H9 (cell line): ENCODE measurements around the gene SLC4A11. TPM values are rescaled to one million over a fixed set of nuclear protein-coding genes. Genes with fewer than 3 reads are reported as not detected.

Experiments used
- DNase-seq: peaks from one replicate; pipeline ENCODE4 v3.0.0-alpha.2; 2017
- H2AFZ ChIP-seq: one replicate; pipeline ENCODE4 v1.6.1; 2013; ENCODE audit warnings: mild to moderate bottlenecking, low read length, control low read depth, moderate library complexity
- H2AK5ac ChIP-seq: 2 replicates; pipeline ENCODE4 v1.6.1; 2013; ENCODE audit warnings: low read length, control low read depth, mixed read lengths; ENCODE audit not compliant: insufficient read length
- H2BK120ac ChIP-seq: one replicate; pipeline ENCODE4 v1.6.1; 2013; ENCODE audit warnings: low read depth, mild to moderate bottlenecking, low read length, control low read depth, inconsistent platforms; ENCODE audit not compliant: poor library complexity, severe bottlenecking
- H2BK12ac ChIP-seq: 2 replicates; pipeline ENCODE4 v1.6.1; 2013; ENCODE audit warnings: low read length, control low read depth, mixed read lengths, low read depth; ENCODE audit not compliant: insufficient read length
- H2BK15ac ChIP-seq: 2 replicates; pipeline ENCODE4 v1.6.1; 2013; ENCODE audit warnings: low read depth, low read length, control low read depth
- H2BK20ac ChIP-seq: one replicate; pipeline ENCODE4 v1.6.1; 2013; ENCODE audit warnings: low read depth, mild to moderate bottlenecking, low read length, control low read depth, inconsistent platforms; ENCODE audit not compliant: poor library complexity, severe bottlenecking
- H2BK5ac ChIP-seq: 2 replicates; pipeline ENCODE4 v1.6.1; 2013; ENCODE audit warnings: low read length, control low read depth, mixed read lengths; ENCODE audit not compliant: insufficient read length
- H3K14ac ChIP-seq: 2 replicates; pipeline ENCODE4 v1.6.1; 2013; ENCODE audit warnings: low read length, control low read depth; ENCODE audit not compliant: insufficient read depth
- H3K18ac ChIP-seq: 2 replicates; pipeline ENCODE4 v1.6.1; 2013; ENCODE audit warnings: low read depth, mild to moderate bottlenecking, mixed read lengths, low read length, control low read depth; ENCODE audit not compliant: insufficient read length
- H3K23ac ChIP-seq: 2 replicates; pipeline ENCODE4 v1.6.1; 2013; ENCODE audit warnings: low read length, control low read depth, mixed read lengths, low read depth; ENCODE audit not compliant: insufficient read length
- H3K23me2 ChIP-seq: 2 replicates; pipeline ENCODE4 v1.6.1; 2013; ENCODE audit warnings: low read depth, mild to moderate bottlenecking, mixed read lengths, low read length, control low read depth; ENCODE audit not compliant: insufficient read length, poor library complexity, severe bottlenecking
- H3K27ac ChIP-seq: 2 replicates; pipeline ENCODE4 v1.5.1; 2013; ENCODE audit warnings: low read length, control low read depth, mixed read lengths, low read depth; ENCODE audit not compliant: insufficient read length
- H3K27me3 ChIP-seq: 2 replicates; pipeline ENCODE4 v1.6.1; 2013; ENCODE audit warnings: low read length, control low read depth, inconsistent platforms; ENCODE audit not compliant: insufficient read depth
- H3K4ac ChIP-seq: 2 replicates; pipeline ENCODE4 v1.6.1; 2013; ENCODE audit warnings: low read depth, mild to moderate bottlenecking, control low read depth, inconsistent platforms, low read length, moderate library complexity
- H3K4me1 ChIP-seq: 2 replicates; pipeline ENCODE4 v1.6.1; 2013; ENCODE audit warnings: low read length, control low read depth, inconsistent platforms; ENCODE audit not compliant: insufficient read depth
- H3K4me2 ChIP-seq: 2 replicates; pipeline ENCODE4 v1.6.1; 2013; ENCODE audit warnings: low read length, control low read depth, mixed read lengths; ENCODE audit not compliant: insufficient read length, insufficient read depth
- H3K56ac ChIP-seq: 2 replicates; pipeline ENCODE4 v1.6.1; 2013; ENCODE audit warnings: low read depth, mild to moderate bottlenecking, mixed read lengths, low read length, control low read depth; ENCODE audit not compliant: insufficient read length
- H3K79me1 ChIP-seq: 2 replicates; pipeline ENCODE4 v1.6.1; 2013; ENCODE audit warnings: low read depth, mild to moderate bottlenecking, moderate library complexity, low read length, control low read depth, inconsistent platforms; ENCODE audit not compliant: insufficient read depth, poor library complexity, severe bottlenecking
- H3K79me2 ChIP-seq: 2 replicates; pipeline ENCODE4 v1.6.1; 2013; ENCODE audit warnings: low read length, control low read depth, inconsistent platforms; ENCODE audit not compliant: insufficient read depth
- H3K9ac ChIP-seq: 2 replicates; pipeline ENCODE4 v1.6.1; 2013; ENCODE audit warnings: low read length, control low read depth, mixed read lengths; ENCODE audit not compliant: insufficient read length; ENCODE audit errors: extremely low read depth
- H3K9me3 ChIP-seq: one replicate; pipeline ENCODE4 v1.6.1; 2013; ENCODE audit warnings: low read depth, low read length, inconsistent platforms; ENCODE audit not compliant: control insufficient read depth
- H3T11ph ChIP-seq: one replicate; pipeline ENCODE4 v1.6.1; 2013; ENCODE audit warnings: mild to moderate bottlenecking, low read length, control low read depth, inconsistent platforms
- H4K20me1 ChIP-seq: one replicate; pipeline ENCODE4 v1.6.1; 2013; ENCODE audit not compliant: control insufficient read depth, insufficient read length, insufficient read depth
- H4K5ac ChIP-seq: 2 replicates; pipeline ENCODE4 v1.6.1; 2013; ENCODE audit warnings: low read depth, mild to moderate bottlenecking, mixed read lengths, low read length, control low read depth; ENCODE audit not compliant: insufficient read length
- H4K8ac ChIP-seq: replicated peaks from 2 replicates; pipeline ENCODE4 v1.6.1; 2013; ENCODE audit warnings: low read length, control low read depth, mixed read lengths, low read depth; ENCODE audit not compliant: insufficient read length
- H4K91ac ChIP-seq: 2 replicates; pipeline ENCODE4 v1.6.1; 2013; ENCODE audit warnings: low read depth, mild to moderate bottlenecking, moderate library complexity, mixed read lengths, low read length, control low read depth; ENCODE audit not compliant: insufficient read length
- H3K27ac Mint-ChIP-seq, 3 experiments: 2 replicates in 2 of 3; 3 replicates in 1 of 3; pipeline ENCODE4 v1.8.0; 2020 to 2021; ENCODE audit warnings: mixed read lengths in 3 of 3, mild to moderate bottlenecking in 1 of 3, moderate library complexity in 1 of 3
- H3K27me3 Mint-ChIP-seq: 2 replicates; pipeline ENCODE4 v1.8.0; 2021; ENCODE audit warnings: low read depth, mild to moderate bottlenecking, moderate library complexity, mixed read lengths
- H3K36me3 Mint-ChIP-seq, 3 experiments: 2 replicates in 2 of 3; 3 replicates in 1 of 3; pipeline ENCODE4 v1.8.0; 2020 to 2021; ENCODE audit warnings: low read depth in 3 of 3, mixed read lengths in 3 of 3; ENCODE audit not compliant: insufficient read depth in 1 of 3
- H3K4me1 Mint-ChIP-seq, 2 experiments: 2 replicates each; pipeline ENCODE4 v1.8.0; 2020; ENCODE audit warnings: mixed read lengths in 2 of 2
- H3K4me3 Mint-ChIP-seq, 2 experiments: 2 replicates in 1 of 2; 3 replicates in 1 of 2; pipeline ENCODE4 v1.8.0; 2020 to 2021; ENCODE audit warnings: mild to moderate bottlenecking in 2 of 2, mixed read lengths in 2 of 2, moderate library complexity in 1 of 2
- H3K9me3 Mint-ChIP-seq, 2 experiments: 2 replicates in 1 of 2; 3 replicates in 1 of 2; pipeline ENCODE4 v1.8.0; 2020; ENCODE audit warnings: mild to moderate bottlenecking in 2 of 2, mixed read lengths in 2 of 2, moderate library complexity in 1 of 2
- CTCF ChIP-seq: fragments of 200-600 bp; sonication (generic); conservative IDR thresholded peaks from 3 replicates; pipeline ENCODE4 v1.8.0; 2021; ENCODE audit warnings: antibody characterized with exemption, mild to moderate bottlenecking
- WGBS: extraction: QIAGEN DNeasy Blood & Tissue Kit; methylation state at CpG from one replicate; pipeline ENCODE4 v1.1.7; 2013; ENCODE audit warnings: missing lambda C conversion rate, low lambda C conversion rate, mixed read lengths; ENCODE audit not compliant: insufficient read length; ENCODE audit errors: extremely low coverage; 5-methylcytosine and 5-hydroxymethylcytosine counted together
- total RNA-seq: library from RNA; stranded (reverse); gene quantifications from 2 replicates; pipeline ENCODE4 v1.2.1, GENCODE V29; 2021

SLC4A11 gene
- total RNA-seq, 1 experiment from 2014 or later = 29.4 TPM

- Histone ChIP-seq H3T11ph (no peak overlapping the region), H2AK5ac (no peak overlapping the region), H4K91ac (no peak overlapping the region), H3K27ac (no peak overlapping the region), H3K4me2 (no peak overlapping the region), H3K18ac (no peak overlapping the region), H2BK15ac (no peak overlapping the region), H3K23me2 (no peaks in the 10 kb centered on the region), H3K9me3 (no peaks in the 10 kb centered on the region), H3K9ac (no peak overlapping the region), H2BK20ac (no peak overlapping the region), H3K4ac (no peak overlapping the region), H4K8ac (no peak overlapping the region), H3K56ac (no peak overlapping the region), H3K79me2 (no peaks in the 10 kb centered on the region), H3K27me3 (no peaks in the 10 kb centered on the region), H2BK12ac (no peak overlapping the region), H4K5ac (no peak overlapping the region), H3K79me1 (no peaks in the 10 kb centered on the region), H3K14ac (no peak overlapping the region), H2BK120ac (no peak overlapping the region), H2AFZ (no peak overlapping the region), H3K23ac (no peak overlapping the region), H2BK5ac (no peak overlapping the region), H3K4me1 (no peaks in the 10 kb centered on the region), H4K20me1 (no peaks in the 10 kb centered on the region)
- Mint-ChIP-seq H3K27ac (peak overlapping the region in 2 of 3 experiments; percentile 27 to 39; a peak in 1 of 7 replicates), H3K36me3 (peaks cover 11 to 44% (median 13%) of the 10 kb centered on the region in 3 experiments; a peak in 6 of 7 replicates), H3K27me3 (no peaks in the 10 kb centered on the region), H3K9me3 (no peaks in the 10 kb centered on the region), H3K4me3 (no peak overlapping the region), H3K4me1 (no peaks in the 10 kb centered on the region)
- no peak for TF ChIP-seq CTCF
- DNase-seq = no peak
- WGBS = no CpG with 5 or more reads among the region's 10 CpGs
Observed at GRCh38 chr20:3226093-3226492, 12.9 kb downstream of the SLC4A11 start.
